ENCODE results near the gene UBQLN4.

UBQLN4 gene

DNA sequence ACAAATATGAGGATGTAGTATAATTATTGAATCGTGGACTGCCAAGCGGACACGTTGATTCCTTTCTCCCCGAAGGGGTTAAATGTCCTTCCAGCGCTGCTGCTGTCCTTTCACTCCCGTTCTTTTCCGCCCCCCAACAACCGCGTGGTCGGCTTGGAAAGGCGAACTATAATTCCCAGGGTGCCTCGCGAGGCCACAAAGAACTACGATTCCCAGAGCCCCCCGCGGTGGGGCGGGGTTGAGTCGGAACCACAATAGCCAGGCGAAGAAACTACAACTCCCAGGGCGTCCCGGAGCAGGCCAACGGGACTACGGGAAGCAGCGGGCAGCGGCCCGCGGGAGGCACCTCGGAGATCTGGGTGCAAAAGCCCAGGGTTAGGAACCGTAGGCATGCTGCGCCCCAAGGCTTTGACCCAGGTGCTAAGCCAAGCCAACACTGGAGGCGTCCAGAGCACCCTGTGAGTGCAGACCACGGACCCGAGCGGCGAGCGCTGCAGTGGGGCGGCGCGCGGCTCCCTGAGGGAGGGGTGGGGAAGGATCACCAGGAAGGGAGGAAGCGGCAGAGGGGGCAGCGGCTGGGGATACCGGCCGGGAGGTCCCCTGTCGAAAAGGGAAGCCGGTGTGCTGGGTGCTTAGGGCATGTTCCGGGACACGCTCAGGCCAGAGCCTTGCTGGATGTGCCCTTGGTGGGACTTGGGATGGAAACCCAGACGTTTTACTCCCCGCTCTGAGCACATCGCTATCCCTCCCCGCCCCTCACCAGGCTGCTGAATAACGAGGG lies 1.1 kb upstream of the UBQLN4 start, which contains the start of gene LAMTOR2 (continued):
- TF ChIP-seq, protein P1, sequence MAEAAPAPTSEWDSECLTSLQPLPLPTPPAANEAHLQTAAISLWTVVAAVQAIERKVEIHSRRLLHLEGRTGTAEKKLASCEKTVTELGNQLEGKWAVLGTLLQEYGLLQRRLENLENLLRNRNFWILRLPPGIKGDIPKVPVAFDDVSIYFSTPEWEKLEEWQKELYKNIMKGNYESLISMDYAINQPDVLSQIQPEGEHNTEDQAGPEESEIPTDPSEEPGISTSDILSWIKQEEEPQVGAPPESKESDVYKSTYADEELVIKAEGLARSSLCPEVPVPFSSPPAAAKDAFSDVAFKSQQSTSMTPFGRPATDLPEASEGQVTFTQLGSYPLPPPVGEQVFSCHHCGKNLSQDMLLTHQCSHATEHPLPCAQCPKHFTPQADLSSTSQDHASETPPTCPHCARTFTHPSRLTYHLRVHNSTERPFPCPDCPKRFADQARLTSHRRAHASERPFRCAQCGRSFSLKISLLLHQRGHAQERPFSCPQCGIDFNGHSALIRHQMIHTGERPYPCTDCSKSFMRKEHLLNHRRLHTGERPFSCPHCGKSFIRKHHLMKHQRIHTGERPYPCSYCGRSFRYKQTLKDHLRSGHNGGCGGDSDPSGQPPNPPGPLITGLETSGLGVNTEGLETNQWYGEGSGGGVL (tag by site-specific recombination; IDR thresholded peaks at IDR 0.05): peak; percentile 65; the same call in 1 of the 2 replicates
- TF ChIP-seq, protein P2, sequence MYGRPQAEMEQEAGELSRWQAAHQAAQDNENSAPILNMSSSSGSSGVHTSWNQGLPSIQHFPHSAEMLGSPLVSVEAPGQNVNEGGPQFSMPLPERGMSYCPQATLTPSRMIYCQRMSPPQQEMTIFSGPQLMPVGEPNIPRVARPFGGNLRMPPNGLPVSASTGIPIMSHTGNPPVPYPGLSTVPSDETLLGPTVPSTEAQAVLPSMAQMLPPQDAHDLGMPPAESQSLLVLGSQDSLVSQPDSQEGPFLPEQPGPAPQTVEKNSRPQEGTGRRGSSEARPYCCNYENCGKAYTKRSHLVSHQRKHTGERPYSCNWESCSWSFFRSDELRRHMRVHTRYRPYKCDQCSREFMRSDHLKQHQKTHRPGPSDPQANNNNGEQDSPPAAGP (tag by site-specific recombination; IDR thresholded peaks at IDR 0.05): peak; percentile 77
- TF ChIP-seq ZNF24 (tag by site-specific recombination; IDR thresholded peaks at IDR 0.05) (0 out of 2 replicates have a peak, but pooled peaks have one; percentile 72), ZNF366 (tag by site-specific recombination; conservative IDR thresholded peaks at IDR 0.05) (peak; percentile 46; the same call in 1 of the 2 replicates), ZBTB20 (tag by site-specific recombination; IDR thresholded peaks at IDR 0.05) (peak; percentile 98), ZNF335 (tag by site-specific recombination; conservative IDR thresholded peaks at IDR 0.05) (peak; percentile 98), ZBTB26 (tag by site-specific recombination; optimal IDR thresholded peaks at IDR 0.05) (peak; percentile 78), ZNF548 (tag by site-specific recombination; IDR thresholded peaks at IDR 0.05) (no peak), ZNF391 (tag by site-specific recombination; IDR thresholded peaks at IDR 0.05; ENCODE audit: borderline replicate concordance, low read depth) (no peak)
- TF ChIP-seq, protein P3, sequence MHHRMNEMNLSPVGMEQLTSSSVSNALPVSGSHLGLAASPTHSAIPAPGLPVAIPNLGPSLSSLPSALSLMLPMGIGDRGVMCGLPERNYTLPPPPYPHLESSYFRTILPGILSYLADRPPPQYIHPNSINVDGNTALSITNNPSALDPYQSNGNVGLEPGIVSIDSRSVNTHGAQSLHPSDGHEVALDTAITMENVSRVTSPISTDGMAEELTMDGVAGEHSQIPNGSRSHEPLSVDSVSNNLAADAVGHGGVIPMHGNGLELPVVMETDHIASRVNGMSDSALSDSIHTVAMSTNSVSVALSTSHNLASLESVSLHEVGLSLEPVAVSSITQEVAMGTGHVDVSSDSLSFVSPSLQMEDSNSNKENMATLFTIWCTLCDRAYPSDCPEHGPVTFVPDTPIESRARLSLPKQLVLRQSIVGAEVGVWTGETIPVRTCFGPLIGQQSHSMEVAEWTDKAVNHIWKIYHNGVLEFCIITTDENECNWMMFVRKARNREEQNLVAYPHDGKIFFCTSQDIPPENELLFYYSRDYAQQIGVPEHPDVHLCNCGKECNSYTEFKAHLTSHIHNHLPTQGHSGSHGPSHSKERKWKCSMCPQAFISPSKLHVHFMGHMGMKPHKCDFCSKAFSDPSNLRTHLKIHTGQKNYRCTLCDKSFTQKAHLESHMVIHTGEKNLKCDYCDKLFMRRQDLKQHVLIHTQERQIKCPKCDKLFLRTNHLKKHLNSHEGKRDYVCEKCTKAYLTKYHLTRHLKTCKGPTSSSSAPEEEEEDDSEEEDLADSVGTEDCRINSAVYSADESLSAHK (tag by site-specific recombination; IDR thresholded peaks at IDR 0.05): no peak; the same call in 1 of the 2 replicates

DNA sequence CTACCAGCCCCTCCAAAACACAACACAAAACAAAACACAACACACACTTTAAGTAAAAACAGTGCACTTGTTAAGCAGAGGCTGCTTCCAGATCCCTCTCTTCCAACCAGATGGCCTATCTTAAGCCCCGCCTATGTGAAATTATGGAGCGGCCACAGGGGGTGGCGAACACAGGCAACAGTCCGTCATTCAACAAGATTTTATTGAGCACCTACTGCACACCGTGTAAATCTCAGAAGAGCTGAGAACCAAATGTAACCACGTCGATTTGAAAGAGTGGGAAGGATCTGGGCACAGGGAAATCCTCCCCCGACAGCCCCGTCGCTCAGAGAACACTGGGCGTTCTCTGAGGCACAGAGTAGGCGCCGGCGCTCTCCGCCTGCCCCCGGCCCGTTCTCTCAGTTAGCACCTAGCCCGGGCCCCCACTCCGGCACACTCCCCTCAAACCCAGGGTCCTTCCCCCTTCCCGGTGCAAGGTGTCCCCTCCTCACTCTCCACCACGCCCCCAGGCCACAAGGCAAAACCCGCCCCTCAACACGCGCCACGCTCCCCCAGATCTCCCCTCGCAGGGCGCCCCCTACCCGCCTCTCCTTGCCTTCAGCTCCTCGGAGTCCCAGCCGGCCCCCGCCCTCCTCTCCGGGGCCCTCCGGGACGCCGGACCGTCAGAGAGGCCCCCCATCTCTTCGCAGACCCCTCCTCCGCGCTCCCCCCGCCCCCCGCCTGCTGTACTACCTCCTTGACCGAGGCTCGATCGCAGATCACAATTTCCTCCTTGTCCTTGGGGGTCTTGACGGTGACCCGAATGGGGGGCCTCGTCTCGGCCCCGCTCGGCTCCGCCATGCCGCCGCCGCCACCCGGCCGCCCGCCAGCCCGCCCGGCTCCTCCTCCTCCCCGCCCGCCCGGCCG lies 483 bp downstream of the UBQLN4 start:
- ChIA-PET POLR2A (interaction anchor here (0.8 kb wide), 1 partner anchor 27 kb away, joined by 3 read pairs; no protein-coding TSS in a partner anchor), CTCF (interaction anchor here (0.6 to 1.4 kb wide), 6 partner anchors 12 to 118 kb away, joined by 3 to 5 read pairs (median 4); no protein-coding TSS in a partner anchor)
- Histone ChIP-seq H3K9me3 (ENCODE audit: control insufficient read depth, insufficient read depth, low read depth, low read length) (no peaks in the 10 kb centered on the region), H3K4me3 (ENCODE audit: low read depth, low read length) (peak overlapping the region; percentile 76), H3K4me1 (ENCODE audit: control insufficient read depth, insufficient read depth, low read length) (no peaks in the 10 kb centered on the region), H3K27ac (ENCODE audit: extremely low read depth, low read depth, low read length) (peak overlapping the region; percentile 56), H3K36me3 (ENCODE audit: control insufficient read depth in 2 of 2, insufficient read depth in 1 of 2, low read length in 2 of 2) (peaks cover 0 to 47% of the 10 kb centered on the region in 2 experiments; a peak in 2 of 3 replicates)
- peak; percentile 50; the same call in 1 of the 2 replicates for TF ChIP-seq WT1 (tag by site-specific recombination; IDR thresholded peaks at IDR 0.05)
- TF ChIP-seq ZNF792 (tag by site-specific recombination; IDR thresholded peaks at IDR 0.05): peak; percentile 97
- peak; percentile 64 for TF ChIP-seq KLF1 (tag by site-specific recombination; IDR thresholded peaks at IDR 0.05)
- TF ChIP-seq SCRT2 (tag by site-specific recombination; IDR thresholded peaks at IDR 0.05): peak; percentile 82
- no peak for TF ChIP-seq ZNF214 (tag by site-specific recombination; IDR thresholded peaks at IDR 0.05; ENCODE audit: borderline replicate concordance)
- TF ChIP-seq ZNF112 (tag by site-specific recombination; IDR thresholded peaks at IDR 0.05): no peak
- TF ChIP-seq KLF9 (tag by site-specific recombination; IDR thresholded peaks at IDR 0.05; ENCODE audit: low read depth): peak; percentile 90
- no peak for TF ChIP-seq ZNF837 (tag by site-specific recombination; IDR thresholded peaks at IDR 0.05)
- TF ChIP-seq ZNF670 (tag by site-specific recombination; IDR thresholded peaks at IDR 0.05; ENCODE audit: low read depth): no peak
- TF ChIP-seq ZNF830 (tag by site-specific recombination; IDR thresholded peaks at IDR 0.05; ENCODE audit: low read depth): no peak
- peak; percentile 18; the same call in 1 of the 2 replicates for TF ChIP-seq ZIC2 (tag by site-specific recombination; IDR thresholded peaks at IDR 0.05)
- TF ChIP-seq ZBTB17 (tag by site-specific recombination; IDR thresholded peaks at IDR 0.05): peak; percentile 72
- no peak for TF ChIP-seq ZNF514 (tag by site-specific recombination; IDR thresholded peaks at IDR 0.05)
- TF ChIP-seq ZNF664 (tag by site-specific recombination; IDR thresholded peaks at IDR 0.05): peak; percentile 100
- TF ChIP-seq, protein P4, sequence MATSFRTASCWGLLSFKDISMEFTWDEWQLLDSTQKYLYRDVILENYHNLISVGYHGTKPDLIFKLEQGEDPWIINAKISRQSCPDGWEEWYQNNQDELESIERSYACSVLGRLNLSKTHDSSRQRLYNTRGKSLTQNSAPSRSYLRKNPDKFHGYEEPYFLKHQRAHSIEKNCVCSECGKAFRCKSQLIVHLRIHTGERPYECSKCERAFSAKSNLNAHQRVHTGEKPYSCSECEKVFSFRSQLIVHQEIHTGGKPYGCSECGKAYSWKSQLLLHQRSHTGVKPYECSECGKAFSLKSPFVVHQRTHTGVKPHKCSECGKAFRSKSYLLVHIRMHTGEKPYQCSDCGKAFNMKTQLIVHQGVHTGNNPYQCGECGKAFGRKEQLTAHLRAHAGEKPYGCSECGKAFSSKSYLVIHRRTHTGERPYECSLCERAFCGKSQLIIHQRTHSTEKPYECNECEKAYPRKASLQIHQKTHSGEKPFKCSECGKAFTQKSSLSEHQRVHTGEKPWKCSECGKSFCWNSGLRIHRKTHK (tag by site-specific recombination; IDR thresholded peaks at IDR 0.05): no peak
- TF ChIP-seq ZBTB21 (tag by site-specific recombination; IDR thresholded peaks at IDR 0.05): 0 out of 2 replicates have a peak, but pooled peaks have one; percentile 53
